HepG2 (cell line): ENCODE measurements around the gene MYLK3. TPM values are rescaled to one million over a fixed set of nuclear protein-coding genes. Genes with fewer than 3 reads are reported as not detected.
A peak's percentile ranks its signal among the peaks of the same experiment; 100 is the strongest.

Experiments
- BORCS8-MEF2B ChIP-seq: sonication (generic); formaldehyde crosslinking; IDR thresholded peaks from 2 replicates; pipeline ENCODE4 v1.8.0; 2022; ENCODE audit warnings: mild to moderate bottlenecking, missing genetic modification reagents
- BRCA1 ChIP-seq: sonication (generic); formaldehyde crosslinking; IDR thresholded peaks from 2 replicates; pipeline ENCODE4 v1.4.0; 2020; ENCODE audit warnings: missing genetic modification reagents
- BRD4 ChIP-seq: sonication (generic); formaldehyde crosslinking; IDR thresholded peaks from 2 replicates; pipeline ENCODE4 v1.4.0; 2020; ENCODE audit warnings: missing genetic modification reagents
- HDAC2 ChIP-seq: sonication (generic); formaldehyde crosslinking; IDR thresholded peaks from 2 replicates; pipeline ENCODE4 v1.4.0; 2020; ENCODE audit warnings: missing genetic modification reagents
- HNF1B ChIP-seq: sonication (generic); formaldehyde crosslinking; IDR thresholded peaks from 2 replicates; pipeline ENCODE4 v1.5.1; 2020; ENCODE audit warnings: mild to moderate bottlenecking, moderate library complexity, missing genetic modification reagents
- HOXA7 ChIP-seq: sonication (generic); formaldehyde crosslinking; IDR thresholded peaks from 2 replicates; pipeline ENCODE4 v1.8.1; 2022; ENCODE audit warnings: mild to moderate bottlenecking, missing genetic modification reagents, moderate library complexity
- HOXA9 ChIP-seq: sonication (generic); formaldehyde crosslinking; IDR thresholded peaks from 2 replicates; pipeline ENCODE4 v1.8.1; 2022; ENCODE audit warnings: missing genetic modification reagents, mild to moderate bottlenecking, moderate library complexity, borderline replicate concordance
- KDM4B ChIP-seq: sonication (generic); formaldehyde crosslinking; IDR thresholded peaks from 2 replicates; pipeline ENCODE4 v1.4.0; 2020; ENCODE audit warnings: missing genetic modification reagents
- KLF12 ChIP-seq: sonication (generic); formaldehyde crosslinking; IDR thresholded peaks from 2 replicates; pipeline ENCODE4 v1.4.0; 2020; ENCODE audit warnings: missing genetic modification reagents, borderline replicate concordance
- NFYB ChIP-seq: sonication (generic); formaldehyde crosslinking; IDR thresholded peaks from 2 replicates; pipeline ENCODE4 v1.4.0; 2020; ENCODE audit warnings: missing genetic modification reagents
- NFYC ChIP-seq: IDR thresholded peaks from 2 replicates; pipeline ENCODE4 v1.6.1; 2016; ENCODE audit warnings: missing genetic modification reagents, missing compliant biosample characterization
- PAF1 ChIP-seq: IDR thresholded peaks from 2 replicates; pipeline ENCODE4 v1.6.1; 2016; ENCODE audit warnings: missing genetic modification reagents, missing compliant biosample characterization
- PLRG1 ChIP-seq: fragments of 450-650 bp; conservative IDR thresholded peaks from 2 replicates; pipeline ENCODE4 v1.6.1; 2016
- TOE1 ChIP-seq: sonication (generic); formaldehyde crosslinking; IDR thresholded peaks from 2 replicates; pipeline ENCODE4 v1.4.0; 2020; ENCODE audit warnings: mild to moderate bottlenecking, missing genetic modification reagents
- ZBTB7A ChIP-seq: sonication (generic); formaldehyde crosslinking; IDR thresholded peaks from 2 replicates; pipeline ENCODE4 v1.8.0; 2022; ENCODE audit warnings: mild to moderate bottlenecking, missing genetic modification reagents
- ZNF121 ChIP-seq: sonication (generic); formaldehyde crosslinking; IDR thresholded peaks from 2 replicates; pipeline ENCODE4 v1.5.0; 2020; ENCODE audit warnings: mild to moderate bottlenecking, missing genetic modification reagents
- ZNF282 ChIP-seq: fragments of 450-650 bp; IDR thresholded peaks from 2 replicates; pipeline ENCODE4 v1.6.1; 2018; ENCODE audit not compliant: partially characterized antibody
- ZNF550 ChIP-seq: sonication (generic); formaldehyde crosslinking; IDR thresholded peaks from 2 replicates; pipeline ENCODE4 v1.4.0; 2020; ENCODE audit warnings: mild to moderate bottlenecking, missing genetic modification reagents, borderline replicate concordance
- ZNF607 ChIP-seq: sonication (generic); formaldehyde crosslinking; IDR thresholded peaks from 2 replicates; pipeline ENCODE4 v1.5.1; 2020; ENCODE audit warnings: missing genetic modification reagents, mild to moderate bottlenecking, borderline replicate concordance
- polyA plus RNA-seq, 8 experiments: library from polyadenylated mRNA; depleted of rRNA in 3 of 8; stranded (reverse) in 7 of 8; unstranded in 1 of 8; fragments of >200 nt; fragmentation: Illumina TruSeq in 4 of 8; extraction: Trizol in 4 of 8; gene quantifications; 2 replicates each; pipeline versions ENCODE4 v1.2.1 to v1.2.3, GENCODE V29; 2011 to 2016; ENCODE audit warnings: low read depth in 4 of 8, missing spikeins in 1 of 8, mixed read lengths in 1 of 8; ENCODE audit not compliant: insufficient read depth in 1 of 8
- total RNA-seq, 5 experiments: library from RNA; depleted of rRNA; stranded (reverse); fragments of >200 nt; fragmentation: Illumina TruSeq; extraction: Trizol; gene quantifications; 2 replicates each; pipeline ENCODE4 v1.2.3, GENCODE V29; 2016; ENCODE audit warnings: low read depth in 1 of 5
- TF ChIP-seq, protein P1 (sequence below): IDR thresholded peaks from 2 replicates; pipeline ENCODE4 v1.6.1; 2018; ENCODE audit warnings: missing genetic modification reagents, mild to moderate bottlenecking, missing compliant biosample characterization
- TF ChIP-seq, protein P2 (sequence below): sonication (generic); formaldehyde crosslinking; IDR thresholded peaks from 2 replicates; pipeline ENCODE4 v1.4.0; 2020; ENCODE audit warnings: missing genetic modification reagents

The MYLK3 gene
- total and polyA plus RNA-seq, 2 of the 13 experiments (the other 11 are each of a cell fraction or from before 2014, with no cell fraction given), result 0.04 to 0.18 TPM

DNA sequence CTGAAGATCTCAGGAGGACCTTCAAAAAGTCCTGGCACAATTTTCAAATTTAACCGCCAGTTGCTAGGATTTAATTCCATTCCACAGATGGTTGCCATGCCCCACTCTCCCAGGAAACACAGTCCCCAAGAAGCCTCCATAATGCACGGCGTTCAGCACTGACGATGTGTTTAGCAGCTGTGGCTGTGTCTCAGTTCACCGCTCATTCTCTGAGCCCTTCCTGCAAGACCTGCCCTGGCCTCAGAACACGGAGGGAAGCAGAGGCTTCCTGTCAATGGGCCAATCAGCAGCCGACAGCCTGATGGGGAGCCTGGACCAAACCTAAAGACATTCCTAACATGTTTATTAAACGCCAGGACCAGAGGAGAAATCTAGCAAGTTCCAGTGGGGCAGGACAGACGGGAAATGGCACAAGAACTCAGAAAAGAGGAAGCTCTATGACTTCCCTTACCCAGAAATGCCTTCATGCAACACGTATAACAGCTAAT, 4.9 kb downstream of the MYLK3 start (continued):
- peak; percentile 56; the same call in 1 of the 2 replicates for TF ChIP-seq BORCS8-MEF2B (CRISPR knock-in tag)
- TF ChIP-seq ZNF121 (CRISPR knock-in tag), result no peak
- no peak for TF ChIP-seq ZBTB7A (CRISPR knock-in tag)
- no peak for TF ChIP-seq HOXA7 (CRISPR knock-in tag)
- TF ChIP-seq ZNF282, result no peak
- TF ChIP-seq PLRG1, result no peak
- TF ChIP-seq BRD4 (CRISPR knock-in tag), result no peak
- peak; percentile 49; the same call in 1 of the 2 replicates for TF ChIP-seq NFYC
- no peak for TF ChIP-seq HDAC2 (CRISPR knock-in tag)
- no peak for TF ChIP-seq TOE1 (CRISPR knock-in tag)
- peak; percentile 41; the same call in 1 of the 2 replicates for TF ChIP-seq NFYB (CRISPR knock-in tag)
- no peak for TF ChIP-seq KDM4B (CRISPR knock-in tag)
- TF ChIP-seq HNF1B (CRISPR knock-in tag), result 0 out of 2 replicates have a peak, but pooled peaks have one; percentile 16
- no peak for TF ChIP-seq KLF12 (CRISPR knock-in tag)
- TF ChIP-seq, protein P1, sequence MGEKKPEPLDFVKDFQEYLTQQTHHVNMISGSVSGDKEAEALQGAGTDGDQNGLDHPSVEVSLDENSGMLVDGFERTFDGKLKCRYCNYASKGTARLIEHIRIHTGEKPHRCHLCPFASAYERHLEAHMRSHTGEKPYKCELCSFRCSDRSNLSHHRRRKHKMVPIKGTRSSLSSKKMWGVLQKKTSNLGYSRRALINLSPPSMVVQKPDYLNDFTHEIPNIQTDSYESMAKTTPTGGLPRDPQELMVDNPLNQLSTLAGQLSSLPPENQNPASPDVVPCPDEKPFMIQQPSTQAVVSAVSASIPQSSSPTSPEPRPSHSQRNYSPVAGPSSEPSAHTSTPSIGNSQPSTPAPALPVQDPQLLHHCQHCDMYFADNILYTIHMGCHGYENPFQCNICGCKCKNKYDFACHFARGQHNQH (CRISPR knock-in tag), result no peak
- TF ChIP-seq BRCA1 (CRISPR knock-in tag), result no peak
- TF ChIP-seq ZNF550, result peak; percentile 37; the same call in 1 of the 2 replicates
- TF ChIP-seq, protein P2, sequence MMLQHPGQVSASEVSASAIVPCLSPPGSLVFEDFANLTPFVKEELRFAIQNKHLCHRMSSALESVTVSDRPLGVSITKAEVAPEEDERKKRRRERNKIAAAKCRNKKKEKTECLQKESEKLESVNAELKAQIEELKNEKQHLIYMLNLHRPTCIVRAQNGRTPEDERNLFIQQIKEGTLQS (CRISPR knock-in tag), result no peak
- no peak for TF ChIP-seq PAF1 (CRISPR knock-in tag)
- no peak for TF ChIP-seq HOXA9 (CRISPR knock-in tag)
- 0 out of 2 replicates have a peak, but pooled peaks have one; percentile 29 for TF ChIP-seq ZNF607 (CRISPR knock-in tag)
